Peyer's patch (tissue), 4 donors: ENCODE data around the gene REEP6. TPM values are rescaled to one million over a fixed set of nuclear protein-coding genes. Genes with fewer than 3 reads are reported as not detected.

Experiments
- DNase-seq, 3 donors: peaks; one replicate each; pipeline ENCODE4 v3.0.0-alpha.2; 2017 to 2019
- H3K27ac ChIP-seq, 4 donors: fragments of 200-600 bp; sonication (generic); one replicate each; pipeline ENCODE4 v1.5.1; 2016 to 2019
- H3K27me3 ChIP-seq, 2 donors: fragments of 200-600 bp; sonication (generic); one replicate each; pipeline ENCODE4 v1.5.1; 2019
- H3K36me3 ChIP-seq, 3 donors: fragments of 200-600 bp; sonication (generic); one replicate each; pipeline ENCODE4 v1.5.1; 2016 to 2019
- H3K4me1 ChIP-seq, 4 donors: fragments of 200-600 bp; sonication (generic); one replicate each; pipeline ENCODE4 v1.5.1; 2016 to 2019
- H3K4me3 ChIP-seq, 4 donors: fragments of 200-600 bp; sonication (generic); 1 replicate in 3 of 4; 2 replicates in 1 of 4; pipeline ENCODE4 v1.5.1; 2016 to 2019; ENCODE audit warnings: mild to moderate bottlenecking in 1 of 4
- H3K9me3 ChIP-seq, 4 donors: fragments of 200-600 bp; sonication (generic); one replicate each; pipeline ENCODE4 v1.5.1; 2016 to 2019; ENCODE audit warnings: mild to moderate bottlenecking in 1 of 4
- POLR2A ChIP-seq, 2 donors: fragments of 450-650 bp; IDR thresholded peaks; one replicate each; pipeline ENCODE4 v1.5.1; 2017; ENCODE audit warnings: antibody characterized with exemption in 2 of 2, mild to moderate bottlenecking in 2 of 2, moderate library complexity in 2 of 2
- total RNA-seq, 4 donors: library from RNA; depleted of rRNA; stranded (reverse); fragments of >200 nt; gene quantifications; one replicate each; pipeline ENCODE4 v1.1.0, GENCODE V29; 2016
- TF ChIP-seq, protein P1 (sequence below), 6 experiments: fragments of 450-650 bp in 4 of 6; fragments of 200-600 bp in 2 of 6; sonication (generic) in 1 of 6; IDR thresholded peaks; one replicate each; pipeline ENCODE4 v1.5.1; 2017 to 2019; ENCODE audit warnings: antibody characterized with exemption in 6 of 6, mild to moderate bottlenecking in 3 of 6, moderate library complexity in 1 of 6

Gene REEP6
- total RNA-seq, 4 donors from 2014 or later, result 7.4 to 167 (median 162) TPM

DNA sequence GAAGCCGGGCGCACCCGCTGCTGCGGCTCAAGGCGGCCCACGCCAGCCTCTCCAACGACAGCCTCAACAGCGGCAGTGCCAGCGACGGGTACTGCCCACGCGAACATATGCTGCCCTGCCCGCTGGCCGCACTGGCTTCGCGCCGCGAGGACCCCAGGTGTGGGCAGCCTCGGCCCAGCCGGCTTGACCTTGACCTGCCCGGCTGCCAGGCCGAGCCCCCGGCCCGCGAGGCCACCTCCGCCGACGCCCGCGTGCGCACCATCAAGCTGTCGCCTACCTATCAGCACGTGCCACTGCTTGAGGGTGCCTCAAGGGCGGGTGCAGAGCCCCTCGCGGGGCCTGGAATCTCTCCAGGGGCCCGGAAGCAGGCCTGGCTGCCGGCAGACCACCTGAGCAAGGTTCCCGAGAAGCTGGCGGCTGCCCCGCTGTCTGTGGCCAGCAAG is 24.9 kb upstream of the REEP6 start:
- no peak overlapping the region for H3K27ac ChIP-seq
- no peak overlapping the region for H3K4me3 ChIP-seq
- H3K27me3 ChIP-seq, result peaks cover 0 to 48% of the 10 kb centered on the region in 2 donors
- peaks cover 20 to 57% (median 46%) of the 10 kb centered on the region in 4 donors for H3K4me1 ChIP-seq
- TF ChIP-seq, protein P1, sequence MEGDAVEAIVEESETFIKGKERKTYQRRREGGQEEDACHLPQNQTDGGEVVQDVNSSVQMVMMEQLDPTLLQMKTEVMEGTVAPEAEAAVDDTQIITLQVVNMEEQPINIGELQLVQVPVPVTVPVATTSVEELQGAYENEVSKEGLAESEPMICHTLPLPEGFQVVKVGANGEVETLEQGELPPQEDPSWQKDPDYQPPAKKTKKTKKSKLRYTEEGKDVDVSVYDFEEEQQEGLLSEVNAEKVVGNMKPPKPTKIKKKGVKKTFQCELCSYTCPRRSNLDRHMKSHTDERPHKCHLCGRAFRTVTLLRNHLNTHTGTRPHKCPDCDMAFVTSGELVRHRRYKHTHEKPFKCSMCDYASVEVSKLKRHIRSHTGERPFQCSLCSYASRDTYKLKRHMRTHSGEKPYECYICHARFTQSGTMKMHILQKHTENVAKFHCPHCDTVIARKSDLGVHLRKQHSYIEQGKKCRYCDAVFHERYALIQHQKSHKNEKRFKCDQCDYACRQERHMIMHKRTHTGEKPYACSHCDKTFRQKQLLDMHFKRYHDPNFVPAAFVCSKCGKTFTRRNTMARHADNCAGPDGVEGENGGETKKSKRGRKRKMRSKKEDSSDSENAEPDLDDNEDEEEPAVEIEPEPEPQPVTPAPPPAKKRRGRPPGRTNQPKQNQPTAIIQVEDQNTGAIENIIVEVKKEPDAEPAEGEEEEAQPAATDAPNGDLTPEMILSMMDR (IDR thresholded peaks at IDR 0.05), result no peak
- TF ChIP-seq POLR2A (IDR thresholded peaks at IDR 0.05), result no peak
- H3K9me3 ChIP-seq, result no peaks in the 10 kb centered on the region
- H3K36me3 ChIP-seq, result no peaks in the 10 kb centered on the region
- no peak for DNase-seq

DNA sequence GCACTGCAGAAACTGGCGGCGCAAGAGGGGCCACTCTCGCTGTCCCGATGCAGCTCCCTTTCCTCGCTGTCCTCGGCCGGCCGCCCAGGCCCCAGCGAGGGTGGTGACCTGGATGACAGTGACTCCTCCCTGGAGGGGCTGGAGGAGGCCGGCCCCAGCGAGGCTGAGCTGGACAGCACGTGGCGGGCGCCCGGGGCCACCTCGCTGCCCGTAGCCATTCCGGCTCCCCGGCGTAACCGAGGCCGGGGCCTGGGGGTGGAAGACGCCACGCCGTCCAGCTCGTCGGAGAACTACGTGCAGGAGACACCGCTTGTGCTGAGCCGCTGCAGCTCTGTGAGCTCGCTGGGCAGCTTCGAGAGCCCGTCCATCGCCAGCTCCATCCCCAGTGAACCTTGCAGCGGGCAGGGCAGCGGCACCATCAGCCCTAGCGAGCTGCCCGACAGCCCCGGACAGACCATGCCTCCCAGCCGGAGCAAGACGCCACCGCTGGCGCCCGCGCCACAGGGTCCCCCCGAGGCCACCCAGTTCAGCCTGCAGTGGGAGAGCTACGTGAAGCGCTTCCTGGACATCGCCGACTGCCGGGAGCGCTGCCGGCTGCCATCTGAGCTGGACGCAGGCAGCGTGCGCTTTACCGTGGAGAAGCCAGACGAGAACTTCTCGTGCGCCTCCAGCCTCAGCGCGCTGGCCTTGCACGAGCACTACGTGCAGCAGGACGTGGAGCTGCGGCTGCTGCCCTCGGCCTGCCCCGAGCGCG is 24.3 kb upstream of the REEP6 start:
- no peaks in the 10 kb centered on the region for H3K36me3 ChIP-seq
- peak overlapping the region in 1 of 4 donors; percentile 3 for H3K4me3 ChIP-seq
- no peaks in the 10 kb centered on the region for H3K9me3 ChIP-seq
- H3K4me1 ChIP-seq, result peaks cover 24 to 63% (median 52%) of the 10 kb centered on the region in 4 donors
- peaks cover 0 to 54% of the 10 kb centered on the region in 2 donors for H3K27me3 ChIP-seq
- TF ChIP-seq, protein P1 (IDR thresholded peaks at IDR 0.05), result no peak
- TF ChIP-seq POLR2A (IDR thresholded peaks at IDR 0.05), result no peak
- no peak for DNase-seq
- no peak overlapping the region for H3K27ac ChIP-seq

- Histone ChIP-seq H3K27ac (no peak overlapping the region), H3K4me3 (peak overlapping the region in 2 of 4 donors; percentile 18 to 48), H3K9me3 (no peaks in the 10 kb centered on the region), H3K27me3 (peaks cover 0 to 59% of the 10 kb centered on the region in 2 donors), H3K36me3 (no peaks in the 10 kb centered on the region), H3K4me1 (peaks cover 24 to 68% (median 55%) of the 10 kb centered on the region in 4 donors)
- TF ChIP-seq, protein P1 (IDR thresholded peaks at IDR 0.05), result no peak
- DNase-seq, result no peak
Observed at GRCh38 chr19:1467215-1467489, 23.8 kb upstream of the REEP6 start.

GRCh38 chr19:1467490-1468273 is 23.3 kb upstream of the REEP6 start:
- H3K4me1 ChIP-seq, result peaks cover 24 to 73% (median 57%) of the 10 kb centered on the region in 4 donors
- DNase-seq, result no peak
- peak overlapping the region in 3 of 4 donors; percentile 10 to 48 (median 18) for H3K4me3 ChIP-seq
- peaks cover 0 to 64% of the 10 kb centered on the region in 2 donors for H3K27me3 ChIP-seq
- H3K9me3 ChIP-seq, result no peaks in the 10 kb centered on the region
- no peak overlapping the region for H3K27ac ChIP-seq
- no peaks in the 10 kb centered on the region for H3K36me3 ChIP-seq
- TF ChIP-seq, protein P1 (IDR thresholded peaks at IDR 0.05), result no peak
- TF ChIP-seq POLR2A (IDR thresholded peaks at IDR 0.05), result no peak

GRCh38 chr19:1468274-1468820 is 22.6 kb upstream of the REEP6 start:
- H3K4me3 ChIP-seq, result peak overlapping the region in 3 of 4 donors; percentile 48 to 56 (median 48)
- TF ChIP-seq POLR2A (IDR thresholded peaks at IDR 0.05), result no peak
- TF ChIP-seq, protein P1 (IDR thresholded peaks at IDR 0.05), result no peak
- peaks cover 24 to 75% (median 58%) of the 10 kb centered on the region in 4 donors for H3K4me1 ChIP-seq
- H3K9me3 ChIP-seq, result no peaks in the 10 kb centered on the region
- H3K36me3 ChIP-seq, result no peaks in the 10 kb centered on the region
- DNase-seq, result no peak
- peaks cover 0 to 68% of the 10 kb centered on the region in 2 donors for H3K27me3 ChIP-seq
- H3K27ac ChIP-seq, result no peak overlapping the region
